Medulla oblongata (tissue), 1 donor: ENCODE results near the gene OR10P1.

Source experiments
- DNase-seq: peaks from one replicate; pipeline ENCODE4 v3.0.0-alpha.2; 2015; ENCODE audit errors: extremely low spot score

Gene OR10P1

DNA sequence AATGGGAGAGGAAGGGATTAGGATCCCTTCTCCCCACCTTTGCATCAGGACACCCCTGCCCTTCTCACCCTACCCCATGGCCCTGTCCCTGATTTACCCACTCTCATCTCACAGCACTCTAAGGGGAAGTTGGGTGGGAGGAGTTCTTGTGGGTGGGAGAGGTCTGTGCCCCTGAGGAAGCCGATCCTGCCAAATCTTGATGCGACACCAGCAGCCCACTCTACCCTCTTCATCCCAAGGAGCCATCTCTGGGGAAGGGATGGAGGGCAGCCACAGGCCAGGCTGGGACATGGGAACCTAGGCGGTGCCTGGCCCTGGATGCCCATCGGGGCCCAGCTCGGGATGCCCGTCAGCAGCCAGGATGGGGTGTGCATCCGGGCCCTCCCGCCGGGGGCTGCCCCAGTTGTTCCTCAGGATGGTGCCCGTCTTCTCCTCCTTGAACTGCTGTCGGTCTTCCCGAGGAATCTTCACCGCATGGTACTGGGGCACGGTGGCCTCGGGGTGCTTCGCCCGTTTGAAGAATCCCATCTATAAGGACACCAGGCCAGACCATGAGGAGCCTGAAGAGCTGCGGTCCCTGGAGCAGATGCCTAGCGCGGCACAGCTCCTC is 48.2 kb downstream of the OR10P1 start:
- no peak for DNase-seq

DNA sequence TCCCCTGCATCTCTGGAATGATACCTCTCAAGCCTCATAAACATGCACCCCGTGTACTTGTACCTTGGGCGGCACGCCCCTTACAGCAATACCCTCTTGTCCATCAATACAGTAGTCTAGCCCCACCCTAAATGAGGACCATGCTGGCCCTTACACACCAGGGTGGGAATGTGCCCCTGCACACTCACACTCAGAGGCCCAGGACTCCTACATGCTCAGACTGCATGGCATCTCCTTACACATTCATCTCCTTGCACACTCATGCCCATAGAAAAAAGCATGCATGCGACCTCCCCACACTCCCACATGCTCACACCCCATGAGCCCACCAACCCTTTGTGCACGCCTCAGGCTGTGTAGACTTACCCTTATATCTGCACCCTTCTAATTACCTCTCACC is 49.0 kb downstream of the OR10P1 start:
- DNase-seq, result no peak

DNA sequence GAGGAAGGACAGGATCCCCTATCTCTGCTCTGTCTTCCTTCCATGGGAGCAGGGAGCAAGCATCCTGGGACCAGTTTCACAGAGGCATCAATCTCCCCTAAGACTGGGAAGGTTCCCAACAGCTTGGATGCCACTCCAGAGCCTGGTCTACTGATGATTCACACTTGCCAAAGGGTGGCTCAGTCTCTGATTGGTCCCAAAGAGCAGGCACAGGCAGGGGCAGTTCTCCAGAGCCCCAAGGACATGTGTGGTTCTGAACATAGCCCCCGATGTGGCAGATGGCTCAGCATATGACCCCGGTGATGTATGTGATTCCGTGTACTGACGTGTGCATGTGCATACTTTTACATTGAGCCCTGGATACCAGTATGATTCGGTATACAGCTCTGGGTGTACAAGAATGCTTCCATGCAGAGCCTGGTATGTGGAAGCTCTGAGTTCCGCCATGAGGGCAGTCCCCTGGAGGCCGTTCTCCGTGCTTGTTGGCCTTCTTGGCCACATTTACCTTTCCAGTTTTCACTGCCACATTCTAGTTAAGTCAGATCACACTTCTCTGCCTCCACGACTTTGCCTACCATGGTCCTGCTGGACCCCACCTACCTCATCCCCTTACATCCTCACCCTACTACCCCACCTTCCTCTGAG is 49.8 kb downstream of the OR10P1 start:
- peak; percentile 66 for DNase-seq
